WERI-Rb-1 (cell line): ENCODE results near the gene CCDC28B.
"Not testable (repeated sequence)": the region's sequence is repeated elsewhere in the genome, so short reads cannot be mapped to it uniquely, and the experiment has no call there.

Experiments
- DNase-seq: peaks from one replicate; pipeline ENCODE4 v3.0.0-alpha.2; 2020
- H3K27ac ChIP-seq: fragments of 250-450 bp; sonication (Bioruptor Pico); 2 replicates; pipeline ENCODE4 v1.5.1; 2020; ENCODE audit warnings: mild to moderate bottlenecking, moderate library complexity
- H3K27me3 ChIP-seq: fragments of 250-450 bp; sonication (Bioruptor Pico); 2 replicates; pipeline ENCODE4 v1.5.1; 2021; ENCODE audit warnings: mild to moderate bottlenecking, low read depth, moderate library complexity; ENCODE audit not compliant: insufficient read depth, severe bottlenecking
- H3K36me3 ChIP-seq: fragments of 250-450 bp; sonication (Bioruptor Pico); 2 replicates; pipeline ENCODE4 v1.5.1; 2020; ENCODE audit warnings: mild to moderate bottlenecking, moderate library complexity
- H3K4me3 ChIP-seq: 2 replicates; pipeline ENCODE4 v1.5.1; 2011; ENCODE audit warnings: low read depth, mild to moderate bottlenecking, control low read depth, low read length
- H3K9me3 ChIP-seq: fragments of 250-450 bp; sonication (Bioruptor Pico); 2 replicates; pipeline ENCODE4 v1.5.1; 2021; ENCODE audit warnings: mild to moderate bottlenecking, moderate library complexity; ENCODE audit not compliant: severe bottlenecking
- CTCF ChIP-seq: IDR thresholded peaks from 2 replicates; pipeline ENCODE4 v1.5.1; 2011; ENCODE audit warnings: low read depth, mild to moderate bottlenecking, control low read depth, inconsistent platforms, low read length

The CCDC28B gene

GRCh38 chr1:32200226-32201010 is at the start of gene CCDC28B:
Gene CCDC28B, plus strand, starts transcription at chr1:32200595. Its CDS starts 1,341 bp downstream, at chr1:32201936.
- no peaks in the 10 kb centered on the region for H3K9me3 ChIP-seq
- no peak for TF ChIP-seq CTCF
- H3K27ac ChIP-seq = peak within 1 kb of the TSS; percentile 65
- peak within 1 kb of the TSS; percentile 77 for H3K4me3 ChIP-seq
- DNase-seq = peak; percentile 57
- H3K36me3 ChIP-seq = peaks cover 25% of the 10 kb centered on the region
- H3K27me3 ChIP-seq = no peaks in the 10 kb centered on the region

- H3K27me3 ChIP-seq = no peaks in the 10 kb centered on the region
- peak overlapping the region; percentile 56 for H3K27ac ChIP-seq
- H3K4me3 ChIP-seq = no peak overlapping the region
- H3K9me3 ChIP-seq = no peaks in the 10 kb centered on the region
- no peak for DNase-seq
- H3K36me3 ChIP-seq = peaks cover 12% of the 10 kb centered on the region
- no peak for TF ChIP-seq CTCF
These were observed 49.5 kb upstream of the CCDC28B start for GRCh38 chr1:32150847-32151246.

- Histone ChIP-seq H3K27me3 (no peaks in the 10 kb centered on the region), H3K27ac (peak overlapping the region; percentile 56), H3K4me3 (no peak overlapping the region), H3K9me3 (no peaks in the 10 kb centered on the region), H3K36me3 (peaks cover 18% of the 10 kb centered on the region)
- peak; percentile 48 for DNase-seq
- TF ChIP-seq CTCF = no peak
These were observed 49.0 kb upstream of the CCDC28B start for GRCh38 chr1:32151319-32151787.

GRCh38 chr1:32159189-32159588 is 41.2 kb upstream of the CCDC28B start:
- peaks cover 90% of the 10 kb centered on the region for H3K36me3 ChIP-seq
- no peak overlapping the region for H3K4me3 ChIP-seq
- no peaks in the 10 kb centered on the region for H3K9me3 ChIP-seq
- H3K27ac ChIP-seq = no peak overlapping the region
- H3K27me3 ChIP-seq = no peaks in the 10 kb centered on the region
- no peak for TF ChIP-seq CTCF
- no peak for DNase-seq

GRCh38 chr1:32163405-32163804 is 37.0 kb upstream of the CCDC28B start:
- no peak overlapping the region for H3K4me3 ChIP-seq

GRCh38 chr1:32165633-32166032 is 34.8 kb upstream of the CCDC28B start:
- H3K27me3 ChIP-seq, DNase-seq, H3K4me3 ChIP-seq, H3K9me3 ChIP-seq, H3K27ac ChIP-seq: not testable (repeated sequence)
- H3K36me3 ChIP-seq = peaks cover 76% of the 10 kb centered on the region

More at GRCh38 chr1:32163405-32163804, 37.0 kb upstream of the CCDC28B start:
- Histone ChIP-seq H3K9me3 (no peaks in the 10 kb centered on the region), H3K27ac (no peak overlapping the region), H3K27me3 (no peaks in the 10 kb centered on the region), H3K36me3 (peaks cover 77% of the 10 kb centered on the region)
- no peak for TF ChIP-seq CTCF
- no peak for DNase-seq
